NCI-H526 treated with DMSO at 0.1 percent for 48 hours (cell line): Measurements from ENCODE around the gene METAP1.
"Not testable (repeated sequence)": the region's sequence is repeated elsewhere in the genome, so short reads cannot be mapped to it uniquely, and the experiment has no call there.

Experiments
- DNase-seq: peaks from one replicate; lab custom pipeline; 2025; lab: John Stamatoyannopoulos, UW

METAP1 gene

DNA sequence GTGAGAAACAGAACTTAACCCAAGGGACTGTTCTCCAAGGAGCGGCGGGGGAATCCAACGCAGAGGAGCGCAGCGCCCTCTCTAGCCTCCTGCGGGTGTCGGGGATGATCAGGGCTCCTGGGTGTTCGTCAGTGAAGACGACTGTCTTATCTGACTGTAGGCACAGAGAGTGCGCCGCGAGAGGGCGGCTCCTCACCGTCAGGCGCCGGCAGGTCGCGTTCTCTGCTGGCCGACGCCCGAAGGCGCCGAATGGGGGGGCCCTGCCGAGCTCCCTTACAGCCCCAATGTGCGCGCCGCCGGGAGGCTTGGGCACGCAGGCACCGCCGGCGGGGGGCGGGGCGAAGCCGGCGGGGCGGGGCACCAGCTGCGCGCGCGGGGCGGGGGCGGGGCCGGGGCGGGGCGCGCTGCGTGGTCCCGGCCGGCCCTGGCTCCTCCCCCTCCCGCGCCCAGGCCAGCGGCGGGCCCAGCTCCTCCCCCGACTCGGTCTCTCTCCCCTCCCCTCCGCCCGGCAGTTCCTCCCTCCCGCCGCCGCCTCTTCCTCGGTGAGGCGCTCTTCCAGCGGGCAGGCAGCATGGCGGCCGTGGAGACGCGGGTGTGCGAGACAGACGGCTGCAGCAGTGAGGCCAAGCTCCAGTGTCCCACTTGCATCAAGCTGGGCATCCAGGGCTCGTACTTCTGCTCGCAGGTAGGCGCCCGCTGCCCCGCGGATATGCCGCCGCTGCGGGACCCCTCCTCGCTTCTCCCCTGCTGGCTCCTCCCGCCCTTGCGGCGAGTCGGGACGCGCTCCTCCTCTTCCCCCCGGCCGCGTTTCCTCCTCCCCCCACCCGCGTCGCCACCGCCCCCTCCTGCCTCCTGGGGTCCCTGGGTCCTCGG lies at the start of gene METAP1:
METAP1 (plus strand) TSS at position 539 of the 873 bp plus-strand sequence; CDS start at position 572, 33 bp downstream.
- DNase-seq = peak; percentile 86

DNA sequence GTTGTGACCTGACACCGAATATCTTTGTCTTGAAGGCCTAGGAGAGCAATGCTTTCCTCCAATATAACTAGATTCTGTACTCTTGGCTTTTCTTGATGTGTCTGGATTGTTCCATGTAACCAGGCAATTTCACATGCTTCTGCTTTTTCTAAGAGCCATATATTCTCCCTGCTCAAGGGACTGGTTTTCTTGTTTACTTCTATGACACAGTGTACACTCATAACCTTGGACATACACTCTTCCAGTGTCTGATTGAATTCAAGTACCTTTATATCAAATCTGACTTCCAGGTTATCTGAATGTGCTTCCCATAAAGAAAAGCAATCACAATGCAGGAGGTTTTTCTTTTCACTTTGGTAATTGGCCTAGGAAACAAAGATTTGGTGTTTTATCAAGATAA lies 49.2 kb upstream of the METAP1 start:
- no peak for DNase-seq

DNA sequence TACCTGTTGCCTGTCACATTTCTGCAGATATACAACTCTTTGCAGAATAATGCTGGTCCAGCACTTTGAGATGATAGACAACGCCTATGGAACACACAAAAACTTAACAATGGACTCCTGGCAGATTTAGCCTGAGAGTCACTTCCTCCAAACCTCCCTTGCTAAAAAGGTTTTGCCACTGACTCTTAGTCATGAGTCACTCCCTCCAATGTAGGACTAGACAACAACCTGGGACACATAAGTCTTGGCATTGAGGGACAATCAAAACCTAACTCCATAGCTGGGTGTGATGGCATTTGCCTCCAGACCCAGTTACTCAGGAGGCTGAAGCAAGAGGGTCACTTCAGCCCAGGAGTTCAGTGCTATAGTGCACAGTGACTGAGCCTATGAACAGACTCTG lies 44.6 kb upstream of the METAP1 start:
- DNase-seq = no peak

DNA sequence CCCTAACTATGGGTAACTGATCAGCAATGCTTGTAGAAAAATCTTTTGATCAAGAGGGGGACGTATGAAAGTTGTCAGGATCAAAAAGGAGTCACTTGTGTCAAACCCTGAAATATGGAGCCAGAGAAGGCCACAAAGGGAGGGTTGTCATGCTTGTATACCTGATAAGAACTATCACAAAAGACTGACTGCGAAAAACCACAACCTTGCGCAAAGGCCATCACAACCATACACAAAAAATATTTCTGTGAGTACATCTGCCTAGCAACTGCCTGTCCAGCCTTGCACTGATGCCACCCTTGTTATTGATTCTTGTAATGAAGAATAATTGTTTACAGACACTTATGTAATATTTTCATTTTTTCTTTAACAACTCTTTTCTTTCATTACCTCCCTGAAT lies 43.8 kb upstream of the METAP1 start:
- DNase-seq = no peak

DNA sequence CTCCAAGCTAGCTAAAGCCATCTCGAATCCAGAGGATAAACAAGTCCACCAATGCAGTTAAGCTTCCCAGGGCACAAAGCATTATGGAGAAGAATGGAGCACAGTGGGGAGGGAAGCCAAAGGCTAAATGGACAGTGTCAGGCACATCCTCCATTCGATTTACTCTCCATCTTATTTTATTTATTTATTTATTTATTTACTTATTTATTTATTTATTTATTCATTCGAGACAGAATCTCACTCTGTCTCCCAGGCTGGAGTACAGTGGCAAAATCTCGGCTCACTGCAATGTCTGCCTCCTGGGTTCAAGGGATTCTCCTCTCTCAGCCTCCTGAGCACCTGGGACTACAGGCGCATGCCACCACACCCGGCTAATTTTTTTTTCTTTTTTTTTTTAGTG lies 40.3 kb upstream of the METAP1 start:
- no peak for DNase-seq

DNA sequence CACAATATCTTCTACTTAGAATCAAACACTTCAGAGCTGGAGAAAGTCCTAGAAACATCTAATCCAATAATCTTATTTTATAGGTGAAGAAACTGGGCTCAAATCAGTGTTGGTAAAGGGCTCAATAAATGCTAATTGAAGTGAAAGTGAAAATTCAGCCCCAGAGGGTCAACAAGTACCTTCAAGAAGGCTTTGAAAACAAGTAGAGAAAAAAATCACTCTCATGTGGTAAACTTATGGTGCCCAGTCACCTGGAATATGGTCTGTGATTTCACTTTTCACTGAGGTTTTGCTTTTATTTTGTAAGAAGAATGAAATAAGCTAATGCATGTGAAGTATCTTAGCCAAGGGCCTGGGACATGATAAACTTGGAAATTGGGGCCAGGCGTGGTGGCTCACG lies 37.5 kb upstream of the METAP1 start:
- DNase-seq = no peak

DNA sequence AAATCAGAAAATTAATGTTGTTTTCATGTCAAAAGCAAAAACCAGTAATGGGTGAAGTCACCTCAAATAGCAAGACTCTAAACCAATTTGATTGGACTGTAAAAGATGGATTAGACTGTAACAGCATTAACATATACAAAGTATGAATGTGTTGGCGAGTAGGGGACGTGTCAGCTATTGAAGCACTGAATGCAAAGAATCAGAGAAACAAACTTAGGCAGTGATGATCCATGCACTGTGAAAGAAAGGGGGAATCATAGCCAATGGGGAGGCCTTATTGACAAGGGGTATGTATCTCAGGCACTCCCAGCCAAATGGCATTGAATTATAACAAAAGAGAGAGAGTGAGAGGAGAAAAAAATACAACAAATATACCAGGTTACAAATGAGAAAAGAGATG lies 36.1 kb upstream of the METAP1 start:
- no peak for DNase-seq

DNA sequence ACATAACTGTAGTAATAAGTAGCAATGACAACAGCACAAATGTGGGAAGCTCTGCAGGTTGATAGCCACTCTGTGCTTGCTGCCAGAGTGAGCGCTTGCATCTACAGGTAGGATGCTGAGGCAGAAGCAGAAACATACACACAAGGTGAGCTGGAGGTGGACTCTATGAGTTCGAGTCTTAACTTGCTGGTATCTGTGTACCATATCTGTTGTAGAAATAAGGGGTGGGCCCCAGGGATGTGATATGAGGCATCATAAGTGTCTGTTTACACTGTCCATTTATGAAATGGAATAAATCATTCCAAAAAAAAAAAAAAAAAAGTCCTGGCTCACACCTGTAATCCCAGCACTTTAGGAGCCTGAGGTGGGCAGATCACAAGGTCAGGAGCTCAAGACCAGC lies 33.8 kb upstream of the METAP1 start:
- no peak for DNase-seq

DNA sequence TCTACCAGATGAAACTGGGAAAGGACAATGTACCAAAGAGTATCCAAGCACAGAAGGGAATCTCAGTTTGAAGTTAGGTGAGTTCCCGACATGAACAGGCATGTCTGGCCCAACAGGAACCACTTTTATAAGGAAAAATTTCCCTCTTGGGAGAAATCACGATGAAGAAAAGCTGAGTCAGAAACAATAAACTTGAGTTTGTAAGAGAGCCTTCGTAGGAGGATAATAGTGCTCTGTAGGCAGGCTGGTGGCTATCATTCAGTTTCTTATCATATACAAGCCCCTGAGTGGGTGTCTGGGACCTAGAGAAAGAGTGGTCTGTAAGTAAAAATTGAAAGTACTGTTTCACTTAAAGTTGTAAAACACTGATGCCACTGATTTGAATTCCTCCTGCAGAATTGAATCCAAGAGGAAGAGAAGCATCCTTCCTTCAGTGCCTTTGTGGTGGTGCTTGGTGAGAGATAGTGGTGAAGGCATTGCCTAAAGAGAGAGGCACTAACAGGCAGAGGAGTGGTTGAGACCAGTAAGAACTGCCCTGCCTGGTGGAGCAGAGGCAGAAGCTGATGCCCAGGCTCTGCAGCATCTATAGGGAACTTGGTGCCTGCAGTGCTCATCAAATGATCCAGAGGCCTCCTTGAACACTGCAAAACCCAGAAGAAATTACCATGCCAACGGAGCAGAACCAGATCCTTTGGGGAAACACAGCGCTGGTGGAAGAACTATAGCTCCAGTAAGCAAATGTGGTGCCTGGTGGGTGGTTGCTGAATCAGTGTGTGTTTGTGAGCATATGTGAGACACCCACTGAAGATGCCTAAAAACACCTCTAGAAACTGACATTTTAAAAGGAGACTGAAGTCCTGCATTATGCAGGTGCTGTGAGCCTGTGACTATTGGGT lies 31.7 kb upstream of the METAP1 start:
- DNase-seq = no peak

DNA sequence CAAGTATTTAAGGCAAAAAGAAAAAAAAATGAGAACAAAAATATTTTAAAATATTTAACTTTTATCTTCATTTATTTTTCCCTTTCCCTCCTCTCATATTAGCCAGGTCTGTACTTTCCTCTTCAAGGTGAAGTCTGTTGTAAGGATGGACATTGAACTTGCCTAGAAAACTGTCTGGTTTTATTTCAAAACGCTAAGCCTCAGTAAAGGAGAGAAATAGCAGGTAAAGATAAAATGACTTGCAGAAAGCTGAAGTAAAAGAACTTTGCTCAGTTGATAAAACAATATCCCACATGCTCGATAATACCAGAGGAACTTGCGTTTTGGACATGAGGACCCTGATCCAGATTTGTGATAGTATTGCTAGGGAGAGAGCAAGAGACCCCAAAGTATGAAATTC lies 28.6 kb upstream of the METAP1 start:
- no peak for DNase-seq

DNA sequence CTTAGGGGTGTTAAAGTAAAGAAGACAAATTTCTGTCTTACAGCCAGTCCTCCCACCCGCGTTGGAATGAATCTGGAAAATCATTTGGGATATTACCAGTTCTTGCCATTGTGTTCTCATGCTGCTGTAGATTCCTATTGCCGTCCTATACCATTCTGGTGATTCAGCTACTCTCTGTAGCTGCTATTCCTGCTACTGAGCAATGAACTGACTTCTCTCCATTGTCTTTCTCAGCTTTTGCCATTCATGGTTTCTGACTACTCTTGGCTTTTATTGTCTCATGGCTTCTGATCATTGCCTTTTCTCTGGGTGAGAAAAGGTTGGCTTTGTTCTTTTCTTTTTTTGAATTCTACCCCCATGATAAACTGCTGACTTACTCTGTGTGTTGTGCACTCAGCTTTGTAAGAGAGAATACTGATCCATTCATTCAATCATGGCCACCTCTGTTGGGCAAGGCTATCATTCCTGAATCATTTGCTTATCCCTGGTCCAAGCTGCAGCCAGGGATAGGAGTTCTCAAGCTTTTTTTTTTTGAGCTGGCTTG lies 27.7 kb upstream of the METAP1 start:
- DNase-seq = no peak

DNA sequence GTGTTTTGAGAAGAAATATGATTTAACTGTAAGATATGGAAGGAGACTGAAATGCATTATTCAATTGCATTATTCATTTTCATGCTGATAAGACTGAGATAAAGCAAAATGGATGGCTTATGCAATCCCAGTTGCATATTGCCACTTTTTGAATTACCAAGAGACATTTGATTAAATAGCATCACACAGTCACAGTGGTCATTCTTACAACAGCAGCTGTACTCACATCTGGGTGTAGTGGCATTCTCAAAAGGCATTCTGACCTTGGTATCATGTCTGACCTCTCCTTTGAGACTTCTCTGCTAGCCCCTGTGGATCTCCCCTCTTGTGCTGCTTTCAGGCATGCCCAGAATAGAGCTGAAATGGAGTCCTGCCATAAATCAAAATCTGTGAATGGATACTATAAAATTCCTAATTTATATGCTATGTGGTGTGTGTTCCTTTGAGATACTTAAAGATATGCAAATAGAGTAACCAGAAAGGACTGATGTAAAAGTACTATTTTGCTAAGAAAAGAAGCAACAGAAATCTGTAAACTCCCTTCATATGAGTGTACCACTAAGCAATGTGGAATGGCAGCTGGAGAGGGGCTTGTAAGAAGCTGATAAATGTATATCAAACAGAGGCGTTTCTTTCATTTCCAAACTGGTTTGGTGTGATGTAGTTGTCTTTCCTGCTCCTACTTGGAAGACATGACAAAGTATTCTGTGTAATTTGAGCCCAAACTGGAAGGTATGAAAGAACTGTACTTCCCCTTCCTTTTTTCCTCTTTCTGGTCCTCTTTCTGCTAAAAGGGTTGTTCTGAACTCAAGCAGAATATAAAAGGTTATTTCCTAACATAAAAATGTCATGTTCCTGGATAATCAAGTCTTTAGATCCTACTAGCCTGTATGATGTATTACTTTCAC lies 25.4 kb upstream of the METAP1 start:
- no peak for DNase-seq

DNA sequence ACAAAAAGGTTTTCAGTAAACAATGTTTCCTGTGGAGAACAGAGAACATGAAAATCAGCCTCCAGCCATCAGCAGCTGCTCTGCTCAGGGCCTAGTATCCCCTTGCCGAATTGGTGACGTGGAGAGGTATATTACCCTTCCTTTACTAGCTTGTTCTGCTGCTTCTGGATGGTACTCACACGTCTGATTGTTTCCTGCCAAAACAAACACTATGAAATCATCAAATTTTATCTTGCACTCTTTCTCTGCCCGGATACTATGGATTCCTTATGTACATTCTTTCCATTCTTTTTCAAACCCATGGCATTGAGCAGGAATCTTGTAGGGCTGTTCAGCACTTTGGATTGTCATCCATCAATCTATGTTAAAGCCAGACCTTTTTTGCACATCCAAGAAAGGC lies 18.8 kb upstream of the METAP1 start:
- no peak for DNase-seq

DNA sequence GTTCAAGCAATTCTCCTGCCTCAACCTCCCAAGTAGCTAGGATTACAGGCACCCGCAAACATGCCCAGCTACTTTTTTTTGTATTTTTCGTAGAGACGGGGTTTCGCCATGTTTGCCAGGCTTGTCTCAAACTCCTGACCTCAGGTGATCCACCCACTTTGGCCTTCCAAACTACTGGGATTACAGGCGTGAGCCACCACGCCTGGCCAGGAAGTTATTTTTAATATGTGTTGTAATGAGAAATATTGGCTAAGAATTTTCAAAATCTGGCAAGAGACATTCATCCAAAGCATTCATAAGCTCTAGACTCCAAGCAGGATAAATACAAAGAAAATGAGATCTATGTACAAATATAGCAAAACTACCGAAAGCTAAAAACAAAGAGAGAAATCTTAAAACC lies 18.0 kb upstream of the METAP1 start:
- no peak for DNase-seq

DNA sequence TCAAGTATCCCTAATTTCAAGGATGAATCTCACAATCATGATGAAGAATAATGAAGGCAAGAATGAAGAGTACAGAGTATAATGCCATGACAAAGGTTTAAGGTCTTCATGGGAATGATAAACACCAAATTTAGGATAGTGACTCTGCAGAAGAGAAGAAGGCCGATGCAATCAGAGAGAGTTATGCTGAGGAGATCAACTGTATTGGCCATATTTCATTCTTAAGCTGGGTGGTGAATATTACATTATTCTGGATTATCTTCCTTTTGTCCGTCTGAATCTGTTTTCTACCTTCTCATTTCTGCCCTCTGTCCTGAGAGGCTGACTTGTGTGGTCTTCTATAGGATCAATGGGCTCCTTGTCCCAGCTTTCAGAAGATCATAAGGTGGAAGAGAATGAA lies 7.8 kb upstream of the METAP1 start:
- DNase-seq = no peak

DNA sequence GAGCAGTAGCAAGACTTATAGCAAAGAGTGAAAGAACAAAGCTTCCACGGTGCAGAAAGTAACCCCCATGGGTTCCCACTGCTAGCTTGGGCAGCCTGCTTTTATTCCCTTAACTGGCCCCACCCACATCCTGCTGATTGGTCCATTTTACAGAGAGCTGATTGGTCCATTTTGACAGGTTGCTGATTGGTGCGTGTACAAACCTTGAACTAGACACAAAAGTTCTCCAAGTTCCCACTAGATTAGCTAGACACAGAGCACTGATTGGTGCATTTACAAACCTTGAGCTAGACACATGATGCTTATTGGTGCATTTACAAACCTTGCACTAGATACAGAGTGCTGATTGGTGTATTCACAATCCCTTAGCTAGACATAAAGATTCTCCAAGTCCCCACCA lies 2.7 kb upstream of the METAP1 start:
- not testable (repeated sequence) for DNase-seq

DNA sequence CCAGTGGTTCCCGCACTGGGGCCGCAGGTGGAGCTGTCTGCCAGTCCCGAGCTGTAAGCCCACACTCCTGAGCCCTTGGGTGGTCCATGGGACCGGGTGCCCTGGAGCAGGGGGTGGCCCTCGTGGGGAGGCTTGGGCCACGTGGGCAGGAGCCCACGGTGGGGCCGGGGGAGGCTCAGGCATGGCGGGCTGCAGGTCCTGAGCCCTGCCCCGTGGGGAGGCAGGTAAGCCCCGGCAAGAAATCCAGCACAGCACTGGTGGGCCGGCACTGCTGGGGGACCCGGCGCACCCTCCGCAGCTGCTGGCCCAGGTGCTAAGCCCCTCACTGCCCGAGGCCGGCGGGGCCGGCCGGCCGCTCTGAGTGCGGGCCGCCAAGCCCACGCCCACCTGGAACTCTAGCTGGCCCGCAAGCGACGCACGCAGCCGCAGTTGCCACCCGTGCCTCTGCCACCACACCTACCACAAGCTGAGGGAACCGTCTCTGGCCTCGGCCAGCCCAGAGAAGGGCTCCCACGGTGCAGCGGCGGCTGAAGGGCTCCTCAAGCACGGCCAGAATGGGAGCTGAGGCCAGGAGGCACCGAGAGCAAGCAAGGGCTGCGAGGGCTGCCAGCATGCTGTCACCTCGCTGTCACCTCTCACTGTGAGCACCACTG lies 2.0 kb upstream of the METAP1 start:
- no peak for DNase-seq

DNA sequence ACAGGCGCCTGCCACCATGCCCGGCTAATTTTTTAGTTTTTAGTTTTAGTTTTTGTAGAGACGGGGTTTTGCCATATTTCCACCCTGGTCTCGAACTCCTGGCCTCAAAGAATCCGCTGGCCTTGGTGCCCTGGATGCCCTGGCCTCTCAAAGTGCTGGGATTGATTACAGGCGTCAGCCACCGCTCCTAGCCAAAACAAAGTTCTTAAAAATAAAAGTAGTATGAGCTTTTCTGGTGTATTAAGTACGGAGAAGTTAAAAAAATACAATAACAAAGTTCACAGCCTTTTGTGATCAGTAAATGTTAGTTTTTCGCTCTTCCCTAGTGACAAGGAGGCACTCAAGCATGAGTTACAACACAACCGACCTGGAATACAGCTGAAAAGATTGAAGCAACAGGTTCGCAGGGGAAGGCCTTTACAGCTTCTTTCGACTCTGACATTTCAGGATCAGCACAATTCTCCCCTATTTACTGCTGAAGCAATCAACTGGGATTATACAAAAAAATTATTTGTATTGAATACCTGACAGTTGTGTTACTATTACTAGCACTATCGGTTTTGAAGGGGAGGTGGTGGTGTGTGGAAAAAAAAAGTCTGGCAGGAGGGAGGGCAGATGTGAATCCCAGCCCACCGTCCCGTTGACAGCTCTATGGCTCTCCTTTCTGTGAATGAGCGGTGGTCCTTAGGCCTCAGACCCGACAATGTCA lies 893 bp upstream of the METAP1 start:
- DNase-seq = no peak

DNA sequence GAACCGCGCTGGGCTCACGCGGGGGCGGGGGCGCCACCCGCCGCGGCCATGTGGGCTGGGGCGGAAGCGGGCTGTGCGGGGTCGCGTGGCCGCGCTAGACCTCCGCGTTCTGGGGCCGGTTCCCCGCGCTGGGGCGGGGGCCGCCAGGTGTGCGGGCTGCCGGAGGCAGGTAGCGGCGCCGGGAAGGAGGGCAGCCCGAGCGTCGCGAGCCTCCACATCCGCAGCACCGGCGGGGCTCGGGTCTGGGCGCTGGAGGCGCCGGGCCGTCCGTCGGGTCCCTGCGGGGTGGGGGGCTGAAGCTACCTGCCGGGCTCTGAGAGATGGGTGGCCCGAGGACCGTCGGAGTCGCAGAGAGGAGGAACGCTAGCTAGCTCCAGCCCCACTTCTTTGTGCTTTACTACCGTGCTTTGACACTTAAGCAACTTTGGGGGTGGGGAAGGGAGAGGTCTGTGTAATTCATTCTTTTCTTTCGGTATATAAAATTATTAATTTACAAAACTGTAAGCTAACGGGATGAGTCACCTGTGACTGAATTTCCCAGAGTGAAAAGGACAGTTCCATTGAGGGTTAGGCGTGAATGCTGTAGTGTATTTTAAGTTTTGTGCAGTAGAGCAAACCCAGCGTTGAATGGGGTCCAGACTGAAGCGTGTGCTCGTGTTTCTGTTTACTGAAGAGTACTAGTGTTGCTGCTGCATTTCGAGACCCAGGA lies 689 bp downstream of the METAP1 start:
- peak; percentile 33 for DNase-seq

DNA sequence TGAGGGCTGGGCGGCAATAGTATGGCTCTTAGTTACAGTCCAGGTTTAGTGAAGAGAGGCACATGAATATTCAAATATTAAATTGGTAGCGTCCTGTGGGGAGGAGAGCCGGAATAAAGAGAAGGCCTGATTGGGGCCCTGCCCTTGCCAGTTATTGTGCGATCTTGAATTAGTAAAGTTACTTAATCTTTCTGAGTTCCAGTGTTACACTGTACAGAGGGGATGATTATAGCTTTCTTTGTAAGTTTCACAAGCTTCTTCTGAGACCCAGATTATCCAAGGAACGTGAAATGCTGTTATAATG lies 1.2 kb downstream of the METAP1 start:
- DNase-seq = no peak
